GM21381 (cell line): ENCODE results near the gene RBM33.

Source experiments
- ATAC-seq: cut with Tn5 transposase; IDR thresholded peaks from one replicate; pipeline ENCODE4 v1.9.1; 2021; ENCODE audit warnings: mild to moderate bottlenecking, moderate library complexity; ENCODE audit not compliant: unreplicated experiment

Gene RBM33

DNA sequence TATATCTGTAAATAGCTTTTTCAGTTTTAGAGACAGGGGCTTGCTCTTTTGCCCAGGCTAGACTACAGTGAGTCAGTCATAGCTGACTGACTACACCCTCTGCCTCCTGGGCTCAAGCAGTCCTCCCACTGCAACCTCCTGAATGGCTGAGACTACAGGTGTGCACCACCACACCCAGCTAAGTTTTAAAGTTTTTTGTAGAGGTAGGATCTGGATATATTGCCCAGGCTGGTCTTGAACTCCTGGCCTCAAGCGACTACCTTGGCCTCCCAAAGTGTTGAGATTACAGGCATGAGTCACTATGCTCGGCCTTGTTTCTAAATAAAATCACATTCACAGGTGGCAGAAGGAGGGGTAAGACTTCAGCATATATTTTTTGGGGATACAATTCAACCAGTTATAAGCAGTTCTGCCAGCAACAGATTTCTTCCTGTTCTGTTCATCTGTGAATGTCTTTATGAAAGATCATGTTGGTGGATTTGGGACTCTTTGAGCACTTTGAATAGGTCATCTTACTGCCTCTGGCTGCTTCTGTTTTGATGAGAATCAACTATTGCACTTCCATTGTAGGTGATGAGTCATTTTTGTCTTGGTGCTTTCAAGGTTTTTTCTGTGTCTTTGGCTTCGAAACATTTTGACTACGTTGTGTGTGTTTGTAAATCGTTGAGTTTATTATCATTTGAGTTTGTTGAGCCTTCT is 15.7 kb downstream of the RBM33 start:
- ATAC-seq: peak; percentile 75

DNA sequence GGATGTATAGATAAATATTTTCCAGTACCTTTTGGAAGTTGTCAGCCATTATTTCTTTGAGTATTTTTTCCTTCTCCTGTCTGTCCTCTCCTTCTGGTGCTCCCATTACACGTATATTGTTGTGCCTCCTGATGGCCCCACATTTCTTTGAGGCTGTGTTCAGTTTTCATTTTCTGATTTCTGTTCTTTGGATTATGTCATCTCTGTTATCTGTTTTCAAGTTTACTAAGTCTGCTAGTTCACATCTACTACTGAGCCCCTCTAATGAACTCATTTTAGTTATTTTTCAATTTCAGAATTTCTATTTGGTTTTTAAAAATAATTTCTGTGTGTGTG is 16.3 kb downstream of the RBM33 start:
- ATAC-seq: peak; percentile 68

DNA sequence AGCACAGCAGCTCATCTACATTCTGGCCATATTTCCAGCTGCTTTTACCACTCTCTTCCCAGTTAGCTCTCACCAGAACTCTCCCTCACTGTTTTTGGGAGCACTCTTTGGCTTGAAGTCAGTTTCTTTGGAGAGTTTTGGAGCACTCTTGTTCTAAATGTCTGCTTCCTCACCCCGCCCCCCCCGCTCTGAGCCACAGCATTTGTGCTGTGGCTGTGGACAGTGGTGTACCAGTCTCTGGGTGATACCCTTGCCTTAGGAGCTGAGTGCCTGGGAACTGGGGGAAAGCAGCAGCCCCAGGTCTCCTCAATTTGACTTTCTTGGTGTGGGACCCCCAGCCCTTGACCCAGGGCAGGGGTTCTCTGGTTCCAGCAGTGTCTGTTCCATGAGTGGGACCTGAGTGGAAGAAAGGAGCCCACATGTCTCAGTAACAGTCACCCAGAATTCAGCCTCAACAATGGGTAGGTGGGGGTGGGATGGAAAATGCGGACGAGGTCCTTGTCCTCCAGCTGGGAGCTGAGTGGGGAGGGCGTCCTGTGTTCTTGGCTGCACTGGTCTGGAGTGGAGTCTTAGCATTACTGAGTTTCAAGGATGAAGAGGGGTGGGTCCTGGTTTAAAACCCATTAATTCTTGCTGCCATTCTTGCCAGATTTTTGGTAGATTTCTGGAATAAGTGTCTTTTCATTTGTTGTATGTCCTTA is 18.0 kb downstream of the RBM33 start:
- ATAC-seq: no peak

DNA sequence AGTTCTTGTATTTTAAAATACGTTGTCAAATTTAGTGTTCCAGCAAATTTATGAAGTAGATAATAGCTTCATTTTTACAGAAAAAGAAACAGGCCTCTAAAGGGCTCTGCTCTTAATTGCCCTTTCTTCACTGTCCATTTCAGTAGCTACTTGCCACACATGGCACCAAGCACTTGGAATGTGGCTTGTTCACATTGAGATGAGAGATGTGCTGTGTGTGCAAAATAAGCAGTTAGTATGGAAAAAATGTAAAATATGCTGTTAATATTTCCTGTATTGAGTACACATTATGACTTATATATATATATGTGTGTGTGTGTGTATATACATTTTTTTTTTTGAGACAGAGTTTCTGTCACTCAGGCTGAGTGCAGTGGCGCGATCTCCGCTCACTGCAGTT is 19.5 kb downstream of the RBM33 start:
- ATAC-seq: no peak

DNA sequence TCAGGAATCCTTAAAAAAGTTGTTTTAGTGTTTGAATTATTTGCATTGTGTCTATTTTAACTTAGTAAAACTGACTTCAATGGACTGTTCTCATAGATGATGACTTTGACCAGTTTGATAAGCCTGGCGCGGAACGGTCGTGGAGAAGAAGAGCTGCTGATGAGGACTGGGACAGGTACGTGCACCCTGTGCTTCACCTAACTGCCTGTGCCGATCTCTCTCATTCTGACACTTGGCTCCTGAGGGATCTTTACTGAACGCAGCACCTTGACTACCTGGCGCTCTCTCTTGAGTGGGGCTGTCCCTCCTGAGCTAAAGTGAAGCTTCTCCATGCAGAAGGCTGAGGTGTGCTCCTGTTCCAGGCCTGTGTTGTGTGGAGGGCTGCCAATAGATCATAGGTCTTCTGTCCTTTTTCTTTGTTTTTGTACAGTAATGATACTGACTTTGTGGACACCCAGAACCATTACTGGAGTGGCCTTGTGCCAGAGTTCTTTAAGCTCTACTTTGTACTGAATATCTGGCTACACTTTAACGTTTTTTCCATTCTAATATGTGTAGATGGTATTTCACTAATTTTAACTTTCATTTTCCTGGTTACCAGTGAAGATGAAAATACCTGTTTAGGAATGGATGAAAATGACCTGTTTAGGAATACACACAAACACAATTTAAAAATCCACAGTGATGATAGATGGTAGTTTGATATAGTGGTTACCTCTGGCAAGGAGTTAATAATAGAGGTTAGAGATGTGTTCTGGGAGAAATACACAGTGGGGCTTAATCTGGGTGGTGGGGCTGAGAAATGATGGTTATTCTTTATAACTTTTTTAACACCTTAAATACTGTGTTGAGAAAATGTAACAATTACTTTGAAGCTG is 20.9 kb downstream of the RBM33 start:
- no peak for ATAC-seq

DNA sequence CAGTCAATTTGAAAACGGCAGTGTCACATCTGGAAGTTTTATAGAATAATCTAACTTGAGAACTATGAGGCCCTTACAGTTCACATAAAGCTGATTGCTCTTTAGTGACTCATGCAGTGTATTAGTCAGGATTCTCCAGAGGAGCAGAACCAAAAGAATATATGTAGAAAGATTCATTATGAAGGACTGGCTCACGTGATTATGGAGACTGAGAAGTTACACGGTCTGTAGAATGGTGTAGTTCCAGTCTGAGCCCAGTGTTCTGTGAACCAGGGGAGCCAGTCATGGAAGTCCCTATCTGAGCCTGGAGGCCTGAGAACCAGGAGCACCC is 21.5 kb downstream of the RBM33 start:
- no peak for ATAC-seq

DNA sequence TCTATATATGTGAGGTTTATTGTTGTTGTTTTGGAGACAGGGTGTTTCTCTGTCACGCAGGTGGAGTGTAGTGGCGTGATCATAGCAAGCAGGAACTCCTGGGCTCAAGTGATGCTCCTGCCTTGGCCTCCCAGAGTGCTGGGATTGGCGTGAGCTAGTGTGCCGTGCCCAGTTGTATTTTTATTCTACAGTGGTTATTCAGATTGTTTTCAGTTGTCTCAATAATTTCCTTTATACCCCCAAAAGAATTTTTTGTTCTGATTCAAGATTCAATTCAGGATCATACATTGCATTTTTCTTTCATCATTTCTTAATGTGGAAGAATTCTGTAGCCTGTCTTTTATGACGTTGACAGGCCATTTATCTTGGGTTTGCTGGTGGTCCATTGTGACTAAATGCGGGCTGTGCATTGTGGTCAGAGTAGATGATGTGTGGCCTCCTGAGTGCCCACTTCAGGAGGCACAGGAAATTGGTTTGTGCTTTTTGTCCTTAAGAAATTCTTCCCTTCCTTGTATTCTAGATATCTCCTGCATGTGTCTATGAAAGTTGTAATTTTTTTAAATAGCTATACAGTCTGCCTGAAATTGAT is 22.9 kb downstream of the RBM33 start:
- no peak for ATAC-seq

DNA sequence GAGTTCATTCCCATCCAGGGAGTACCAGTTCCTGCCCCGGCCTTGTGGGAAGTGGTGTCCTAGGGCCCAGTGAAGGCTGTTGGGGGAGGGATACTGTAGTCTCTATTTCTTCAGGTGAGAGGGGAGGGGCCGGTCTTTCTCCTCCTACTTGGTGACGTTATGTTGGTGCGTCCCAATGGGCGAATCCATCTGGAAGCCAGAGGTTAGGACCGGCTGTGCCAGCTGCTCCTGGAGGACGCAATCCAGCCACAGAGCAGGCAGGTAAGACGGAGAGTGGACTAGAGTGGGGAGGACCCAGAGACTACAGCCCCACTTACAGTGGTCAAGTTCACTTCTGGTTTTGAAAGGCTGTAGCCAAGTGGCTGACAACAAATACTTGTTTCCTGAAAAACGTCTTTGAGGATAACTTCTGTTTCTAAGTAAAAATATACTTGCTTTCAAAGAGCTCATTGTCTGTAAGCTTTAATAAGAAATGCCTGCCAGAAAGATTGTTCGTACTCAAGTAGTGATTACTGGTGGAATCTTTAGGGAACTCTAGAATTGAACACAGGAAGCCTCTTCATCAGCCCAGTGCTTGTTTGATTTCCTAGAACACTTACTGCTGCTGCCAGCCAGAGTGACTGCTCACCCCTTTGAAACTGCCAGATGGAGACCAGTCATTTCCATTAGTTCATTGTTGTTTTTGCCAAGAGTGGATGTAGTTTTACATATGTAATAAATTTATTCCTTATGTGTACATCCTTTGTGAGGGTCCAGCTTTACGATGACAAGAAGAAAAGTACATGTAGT is 25.4 kb downstream of the RBM33 start:
- no peak for ATAC-seq

DNA sequence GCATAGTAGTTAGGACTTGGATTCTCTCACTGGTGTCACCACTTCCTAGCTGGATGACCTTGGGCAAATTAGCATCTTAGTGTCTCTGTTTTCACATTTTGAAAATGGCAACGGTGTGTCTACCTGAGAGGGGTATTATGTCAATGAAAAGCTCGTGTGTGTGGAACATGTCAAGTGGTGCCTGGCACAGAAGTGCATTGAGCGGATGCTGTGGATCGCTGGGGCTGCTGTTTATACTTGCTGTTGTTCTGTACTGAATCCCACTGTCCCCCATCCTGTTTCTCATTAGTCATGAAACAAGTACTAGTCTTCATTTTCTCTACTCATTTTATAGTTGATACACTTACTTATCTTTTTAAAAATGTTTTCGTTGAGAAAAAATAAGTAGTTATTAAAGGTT is 26.1 kb downstream of the RBM33 start:
- no peak for ATAC-seq

DNA sequence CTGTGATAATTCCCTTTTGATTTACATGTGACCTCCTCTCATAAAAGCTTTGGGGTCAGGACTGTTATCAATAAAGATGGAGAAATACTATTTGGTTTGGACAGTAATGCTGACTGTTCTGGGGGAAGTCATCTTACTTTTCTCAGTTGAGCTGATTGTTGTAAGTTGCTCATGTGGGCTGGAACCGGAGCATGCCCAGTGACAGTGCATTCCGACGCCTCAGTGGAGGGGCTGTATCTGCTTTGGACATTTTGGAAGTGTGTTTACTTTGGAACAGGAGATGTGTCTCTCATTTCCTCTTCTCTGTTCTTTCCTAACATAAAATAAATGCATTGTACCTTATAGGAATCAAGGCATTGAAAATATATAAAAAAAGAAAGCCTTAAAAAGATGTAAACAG is 30.1 kb downstream of the RBM33 start:
- ATAC-seq: no peak

DNA sequence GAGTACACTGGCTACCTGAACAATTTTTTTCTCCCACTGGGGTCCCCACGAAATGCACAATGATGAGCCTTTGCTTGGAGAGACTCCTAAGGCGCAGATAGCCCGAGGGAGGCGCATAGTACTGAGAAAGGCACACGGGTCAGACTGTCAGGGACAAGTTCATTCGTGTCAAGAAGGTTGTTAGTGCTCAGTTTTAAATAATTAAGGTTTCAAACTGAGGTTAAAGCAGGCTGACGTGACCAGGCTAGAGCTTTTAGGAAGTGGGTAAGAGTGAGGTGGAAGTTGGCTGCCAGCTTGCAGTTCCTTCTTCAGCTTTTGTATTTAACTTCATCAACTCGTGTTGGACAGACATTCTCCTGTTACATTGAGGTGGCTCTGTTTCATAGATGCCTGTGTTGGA is 31.6 kb downstream of the RBM33 start:
- no peak for ATAC-seq

DNA sequence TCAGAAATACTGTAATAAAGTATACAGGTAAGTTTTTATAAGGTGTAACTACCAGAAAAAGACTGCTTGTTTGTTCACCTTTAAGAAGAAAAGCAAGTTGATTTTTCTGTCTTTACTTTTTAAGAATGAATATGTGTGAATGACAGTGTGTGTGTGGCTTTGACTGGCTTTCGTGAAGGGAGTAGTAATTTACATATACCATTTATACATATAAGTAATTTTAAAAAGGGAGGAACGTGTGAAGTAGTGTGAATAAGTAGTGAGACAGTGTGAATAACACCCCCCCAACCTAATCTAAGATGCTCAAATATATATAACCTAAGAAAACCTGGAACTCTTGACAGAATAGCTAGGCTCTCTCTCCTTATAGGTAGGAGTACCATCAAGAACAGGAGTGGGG is 33.2 kb downstream of the RBM33 start:
- no peak for ATAC-seq

DNA sequence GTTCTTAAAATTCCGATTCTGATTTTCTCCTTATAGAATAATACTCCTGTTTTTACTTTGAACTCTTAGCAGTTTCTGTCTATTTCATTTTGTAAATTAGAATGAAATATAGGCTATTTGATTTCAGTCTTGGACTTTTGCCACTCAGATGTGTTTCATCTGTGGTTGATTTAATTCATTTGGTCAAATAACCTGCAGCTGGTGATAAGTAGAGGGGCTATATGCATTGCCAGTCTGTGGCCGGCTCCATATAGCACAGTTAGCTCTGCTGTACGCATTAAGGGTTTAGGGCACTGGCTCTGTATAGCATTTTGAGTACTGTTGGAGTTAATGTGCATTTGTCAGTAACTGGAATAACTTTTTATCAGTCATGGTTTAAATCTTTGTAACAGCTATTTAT is 35.7 kb downstream of the RBM33 start:
- ATAC-seq: no peak

DNA sequence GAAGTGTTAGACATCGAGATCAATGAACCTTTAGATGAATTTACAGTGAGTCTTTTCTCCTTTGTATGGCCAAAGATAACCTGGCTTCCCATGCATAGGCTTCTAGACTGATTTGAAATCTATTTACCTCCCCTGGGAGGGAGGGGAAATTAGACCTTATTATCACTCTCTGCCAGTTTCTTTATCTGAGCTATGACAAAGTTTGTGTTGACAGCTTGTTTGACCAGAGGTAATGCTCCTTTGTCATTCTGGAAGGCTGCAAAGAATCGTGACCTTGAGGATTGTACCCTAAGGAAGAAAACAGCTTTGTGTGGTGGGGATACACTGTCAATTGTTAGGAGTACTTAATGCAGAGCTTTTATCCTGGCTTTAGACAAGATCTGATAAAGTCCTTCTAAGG is 36.4 kb downstream of the RBM33 start:
- no peak for ATAC-seq

DNA sequence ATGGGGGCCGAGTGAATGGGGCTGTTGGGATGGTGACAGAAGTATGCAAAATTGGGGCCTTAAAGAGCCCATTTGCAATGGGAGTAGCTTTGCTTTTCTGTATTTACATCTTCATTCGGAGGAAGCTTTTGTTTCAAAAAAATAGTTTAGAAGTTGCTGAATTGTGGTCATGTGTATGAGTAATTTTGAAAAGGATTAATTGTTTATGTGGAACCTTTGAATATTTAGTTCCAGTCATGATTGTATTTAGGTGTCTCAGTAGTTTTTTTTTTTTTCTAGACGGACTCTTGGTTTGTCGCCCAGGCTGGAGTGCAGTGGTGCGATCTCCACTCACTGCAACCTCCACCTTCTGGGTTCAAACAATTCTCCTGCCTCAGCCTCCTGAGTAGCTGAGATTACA is 37.2 kb downstream of the RBM33 start:
- ATAC-seq: no peak

DNA sequence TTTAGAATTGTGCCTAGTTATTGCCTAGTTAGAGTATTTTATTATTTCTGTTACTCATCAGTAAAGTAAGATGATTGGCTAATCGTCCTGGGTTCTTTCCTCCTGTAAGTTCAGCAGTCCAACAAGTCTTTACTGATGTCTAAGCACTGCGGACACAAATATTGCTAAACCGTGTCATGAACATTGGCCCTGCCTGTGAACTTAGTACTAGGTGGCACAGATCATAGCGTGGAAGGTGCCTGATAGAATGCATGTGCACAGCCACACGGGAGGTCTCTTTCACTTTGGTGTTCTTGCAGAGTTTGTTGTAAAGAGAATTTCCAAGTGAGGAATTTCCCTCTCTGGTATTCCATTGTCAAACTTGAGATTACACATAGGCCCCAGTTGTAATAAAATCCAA is 38.0 kb downstream of the RBM33 start:
- no peak for ATAC-seq

DNA sequence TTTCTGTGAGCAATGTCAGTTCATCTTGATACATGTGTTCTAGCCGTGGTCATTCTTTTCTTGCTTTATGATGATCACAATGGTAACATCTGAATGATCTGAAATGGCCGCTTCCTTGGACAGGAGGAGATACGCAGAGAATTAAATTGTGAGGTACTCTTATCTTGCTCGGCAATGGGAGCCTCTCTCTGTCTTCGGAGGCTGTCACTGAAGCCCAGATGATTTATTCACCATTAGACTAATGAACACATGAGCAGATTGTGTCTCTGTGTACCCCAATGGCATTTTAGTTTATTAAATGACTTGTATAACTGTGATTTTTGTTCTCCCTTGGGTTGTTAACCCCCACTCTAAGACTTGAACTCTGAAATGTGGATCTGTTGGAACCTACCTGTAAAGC is 38.6 kb downstream of the RBM33 start:
- ATAC-seq: no peak

DNA sequence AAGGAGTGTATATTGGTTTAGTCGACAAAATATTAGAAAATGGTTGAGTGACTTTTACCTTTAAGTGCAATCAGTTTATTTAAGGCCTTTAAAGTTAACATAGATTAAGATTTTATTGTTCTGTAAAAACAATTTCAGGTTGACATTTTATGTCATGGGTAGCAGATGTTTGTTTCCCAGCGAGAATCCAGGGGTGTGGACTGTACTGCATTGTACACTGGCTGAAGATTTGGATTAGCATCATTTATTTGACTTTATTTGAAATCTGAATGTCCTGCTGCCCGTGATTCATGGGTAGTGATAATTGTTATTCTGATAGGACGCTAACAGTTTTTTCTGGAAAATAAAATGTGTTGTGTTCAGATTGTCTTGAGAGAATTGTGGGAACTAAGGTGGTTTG is 39.3 kb downstream of the RBM33 start:
- ATAC-seq: no peak

DNA sequence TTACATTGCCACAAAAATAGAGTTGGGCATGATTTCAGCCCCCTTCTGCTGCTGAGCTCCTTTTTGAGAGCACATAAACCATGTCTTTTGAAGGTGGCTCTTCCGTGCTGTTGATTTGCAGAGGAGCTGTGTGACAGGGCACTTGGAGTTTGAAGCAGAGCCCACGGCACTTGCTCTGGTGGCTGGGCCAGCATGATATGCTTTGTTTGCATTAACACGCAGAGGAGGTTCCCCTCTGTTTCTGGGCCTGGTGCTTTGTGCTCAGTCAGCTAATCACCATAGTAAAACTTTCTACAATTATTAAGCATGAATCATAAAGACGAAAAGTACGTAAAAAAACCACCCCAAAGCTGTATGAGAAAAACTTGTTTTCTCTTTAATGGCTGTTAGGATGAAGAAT is 40.1 kb downstream of the RBM33 start:
- no peak for ATAC-seq

DNA sequence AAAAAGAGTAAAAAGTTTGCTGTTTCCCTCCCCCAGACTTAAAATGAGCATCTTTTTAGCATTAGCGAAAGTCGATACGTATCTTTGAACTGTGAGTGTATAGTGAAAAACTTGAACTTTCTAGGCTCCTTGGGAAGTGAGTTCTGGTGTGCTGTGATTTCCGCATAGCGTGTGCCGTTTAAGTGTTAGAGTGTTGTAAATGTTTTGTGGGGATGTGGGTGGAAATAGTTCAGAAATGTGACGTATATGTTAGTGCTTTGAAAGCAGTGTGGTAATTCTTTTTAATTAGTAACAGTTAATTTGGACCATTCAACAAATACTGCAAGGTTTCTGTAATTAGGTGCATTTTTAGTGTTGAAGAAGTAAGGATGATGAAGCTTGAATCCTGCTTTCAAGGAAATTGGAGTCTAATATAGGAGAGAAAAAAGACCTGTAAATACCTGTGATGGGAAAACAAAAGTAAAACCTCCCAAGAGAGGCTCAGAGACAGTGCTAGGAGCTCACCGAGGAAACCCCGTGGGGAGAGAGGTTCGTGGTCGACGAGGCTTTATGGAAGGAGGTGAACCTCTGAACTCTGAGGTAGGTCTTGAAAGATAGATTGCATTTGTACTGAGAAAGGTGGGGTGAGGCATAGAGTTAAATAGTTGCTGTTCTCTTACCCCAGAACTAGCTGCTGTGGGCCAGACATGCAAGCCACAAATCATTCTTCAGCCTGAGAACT is 40.8 kb downstream of the RBM33 start:
- peak; percentile 61 for ATAC-seq
